GM21619 (cell line): Measurements from ENCODE around the gene FLT1.

Experiments
- ATAC-seq: cut with Tn5 transposase; IDR thresholded peaks from one replicate; pipeline ENCODE4 v1.9.1; 2021; ENCODE audit not compliant: unreplicated experiment

Gene FLT1

GRCh38 chr13:28464861-28465460 lies 30.0 kb downstream of the FLT1 start:
- ATAC-seq = no peak

GRCh38 chr13:28463481-28463880 lies 31.4 kb downstream of the FLT1 start:
- no peak for ATAC-seq

GRCh38 chr13:28459911-28460310 lies 35.0 kb downstream of the FLT1 start:
- no peak for ATAC-seq

- ATAC-seq = no peak
Measured at GRCh38 chr13:28458608-28459007, 36.3 kb downstream of the FLT1 start.

GRCh38 chr13:28458051-28458450 lies 36.9 kb downstream of the FLT1 start:
- ATAC-seq = no peak

- no peak for ATAC-seq
Measured at GRCh38 chr13:28457521-28457920, 37.4 kb downstream of the FLT1 start.

GRCh38 chr13:28455580-28456194 lies 39.2 kb downstream of the FLT1 start:
- ATAC-seq = no peak

- ATAC-seq = no peak
Measured at GRCh38 chr13:28452755-28453154, 42.2 kb downstream of the FLT1 start.

- no peak for ATAC-seq
Measured at GRCh38 chr13:28451482-28452217, 43.3 kb downstream of the FLT1 start.

GRCh38 chr13:28449826-28450773 lies 44.8 kb downstream of the FLT1 start:
- ATAC-seq = no peak

GRCh38 chr13:28448651-28449358 lies 46.1 kb downstream of the FLT1 start:
- ATAC-seq = no peak

GRCh38 chr13:28447989-28448388 lies 46.9 kb downstream of the FLT1 start:
- ATAC-seq = no peak

- no peak for ATAC-seq
Measured at GRCh38 chr13:28447206-28447605, 47.7 kb downstream of the FLT1 start.

- ATAC-seq = no peak
Measured at GRCh38 chr13:28442839-28443238, 52.1 kb downstream of the FLT1 start.

GRCh38 chr13:28441529-28441928 lies 53.4 kb downstream of the FLT1 start:
- ATAC-seq = no peak

- no peak for ATAC-seq
Measured at GRCh38 chr13:28440774-28441504, 54.0 kb downstream of the FLT1 start.

- no peak for ATAC-seq
Measured at GRCh38 chr13:28438598-28439334, 56.2 kb downstream of the FLT1 start.

GRCh38 chr13:28438067-28438466 lies 56.9 kb downstream of the FLT1 start:
- ATAC-seq = no peak

- no peak for ATAC-seq
Measured at GRCh38 chr13:28435917-28436316, 59.0 kb downstream of the FLT1 start.
